Measurements from ENCODE around the gene LTF.

LTF gene

GRCh38 chr3:46400846-46401245 lies 63.9 kb downstream of the LTF start:
- Histone ChIP-seq H3K9me3 (ENCODE audit: low read depth, low read length) (no peaks in the 10 kb centered on the region), H3K36me3 (ENCODE audit: insufficient read depth, low read length) (no peaks in the 10 kb centered on the region), H3K9ac (ENCODE audit: insufficient read length) (no peak overlapping the region), H3K27ac (no peak overlapping the region), H3K4me3 (no peak overlapping the region)
- TF ChIP-seq EZH2 (IDR thresholded peaks at IDR 0.05) = no peak
- TF ChIP-seq POLR2AphosphoS5 (IDR thresholded peaks at IDR 0.05; ENCODE audit: borderline replicate concordance, low read depth, low read length) = no peak
- TF ChIP-seq FOXP2 (optimal IDR thresholded peaks at IDR 0.05; ENCODE audit: control extremely low read depth, extremely low read length, insufficient read depth) = no peak
- no peak for DNase-seq (ENCODE audit: low read depth, low spot score)

GRCh38 chr3:46400000-46400734 lies 64.5 kb downstream of the LTF start:
- no peaks in the 10 kb centered on the region for H3K36me3 ChIP-seq (ENCODE audit: insufficient read depth, low read length)
- no peak for TF ChIP-seq EZH2 (IDR thresholded peaks at IDR 0.05)
- no peak for TF ChIP-seq FOXP2 (optimal IDR thresholded peaks at IDR 0.05; ENCODE audit: control extremely low read depth, extremely low read length, insufficient read depth)
- TF ChIP-seq POLR2AphosphoS5 (IDR thresholded peaks at IDR 0.05; ENCODE audit: borderline replicate concordance, low read depth, low read length) = no peak
- H3K9ac ChIP-seq (ENCODE audit: insufficient read length) = no peak overlapping the region
- no peak for DNase-seq (ENCODE audit: low read depth, low spot score)
- H3K9me3 ChIP-seq (ENCODE audit: low read depth, low read length) = no peaks in the 10 kb centered on the region
- H3K4me3 ChIP-seq = no peak overlapping the region
- no peak overlapping the region for H3K27ac ChIP-seq

- no peak for DNase-seq (ENCODE audit: low read depth, low spot score)
- no peak overlapping the region for H3K4me3 ChIP-seq
- H3K27ac ChIP-seq = no peak overlapping the region
- H3K36me3 ChIP-seq (ENCODE audit: insufficient read depth, low read length) = no peaks in the 10 kb centered on the region
- TF ChIP-seq POLR2AphosphoS5 (IDR thresholded peaks at IDR 0.05; ENCODE audit: borderline replicate concordance, low read depth, low read length) = no peak
- no peak for TF ChIP-seq FOXP2 (optimal IDR thresholded peaks at IDR 0.05; ENCODE audit: control extremely low read depth, extremely low read length, insufficient read depth)
- no peak for TF ChIP-seq EZH2 (IDR thresholded peaks at IDR 0.05)
- H3K9me3 ChIP-seq (ENCODE audit: low read depth, low read length) = no peaks in the 10 kb centered on the region
- H3K9ac ChIP-seq (ENCODE audit: insufficient read length) = no peak overlapping the region
These were observed 65.1 kb downstream of the LTF start for GRCh38 chr3:46399557-46399956.

GRCh38 chr3:46399098-46399497 lies 65.6 kb downstream of the LTF start:
- no peak for DNase-seq (ENCODE audit: low read depth, low spot score)
- Histone ChIP-seq H3K27ac (no peak overlapping the region), H3K4me3 (no peak overlapping the region), H3K9ac (ENCODE audit: insufficient read length) (no peak overlapping the region), H3K36me3 (ENCODE audit: insufficient read depth, low read length) (no peaks in the 10 kb centered on the region), H3K9me3 (ENCODE audit: low read depth, low read length) (no peaks in the 10 kb centered on the region)
- no peak for TF ChIP-seq POLR2AphosphoS5 (IDR thresholded peaks at IDR 0.05; ENCODE audit: borderline replicate concordance, low read depth, low read length)
- no peak for TF ChIP-seq FOXP2 (optimal IDR thresholded peaks at IDR 0.05; ENCODE audit: control extremely low read depth, extremely low read length, insufficient read depth)
- TF ChIP-seq EZH2 (IDR thresholded peaks at IDR 0.05) = no peak

- TF ChIP-seq FOXP2 (optimal IDR thresholded peaks at IDR 0.05; ENCODE audit: control extremely low read depth, extremely low read length, insufficient read depth) (no peak), EZH2 (IDR thresholded peaks at IDR 0.05) (no peak), POLR2AphosphoS5 (IDR thresholded peaks at IDR 0.05; ENCODE audit: borderline replicate concordance, low read depth, low read length) (no peak)
- Histone ChIP-seq H3K9ac (ENCODE audit: insufficient read length) (no peak overlapping the region), H3K27ac (no peak overlapping the region), H3K9me3 (ENCODE audit: low read depth, low read length) (no peaks in the 10 kb centered on the region), H3K4me3 (no peak overlapping the region), H3K36me3 (ENCODE audit: insufficient read depth, low read length) (no peaks in the 10 kb centered on the region)
- DNase-seq (ENCODE audit: low read depth, low spot score) = no peak
These were observed 66.3 kb downstream of the LTF start for GRCh38 chr3:46398186-46398955.

- no peak for TF ChIP-seq FOXP2 (optimal IDR thresholded peaks at IDR 0.05; ENCODE audit: control extremely low read depth, extremely low read length, insufficient read depth)
- TF ChIP-seq EZH2 (IDR thresholded peaks at IDR 0.05) = no peak
- no peak for TF ChIP-seq POLR2AphosphoS5 (IDR thresholded peaks at IDR 0.05; ENCODE audit: borderline replicate concordance, low read depth, low read length)
These were observed 67.6 kb downstream of the LTF start for GRCh38 chr3:46397111-46397510.

GRCh38 chr3:46395766-46396530 lies 68.8 kb downstream of the LTF start:
- Histone ChIP-seq H3K4me3 (no peak overlapping the region), H3K9me3 (ENCODE audit: low read depth, low read length) (no peaks in the 10 kb centered on the region), H3K27ac (no peak overlapping the region), H3K36me3 (ENCODE audit: insufficient read depth, low read length) (no peaks in the 10 kb centered on the region), H3K9ac (ENCODE audit: insufficient read length) (no peak overlapping the region)
- no peak for DNase-seq (ENCODE audit: low read depth, low spot score)
- no peak for TF ChIP-seq FOXP2 (optimal IDR thresholded peaks at IDR 0.05; ENCODE audit: control extremely low read depth, extremely low read length, insufficient read depth)
- TF ChIP-seq POLR2AphosphoS5 (IDR thresholded peaks at IDR 0.05; ENCODE audit: borderline replicate concordance, low read depth, low read length) = no peak
- no peak for TF ChIP-seq EZH2 (IDR thresholded peaks at IDR 0.05)

More at GRCh38 chr3:46397111-46397510, 67.6 kb downstream of the LTF start:
- H3K27ac ChIP-seq = no peak overlapping the region
- H3K9me3 ChIP-seq (ENCODE audit: low read depth, low read length) = no peaks in the 10 kb centered on the region
- no peak overlapping the region for H3K9ac ChIP-seq (ENCODE audit: insufficient read length)
- DNase-seq (ENCODE audit: low read depth, low spot score) = no peak
- H3K36me3 ChIP-seq (ENCODE audit: insufficient read depth, low read length) = no peaks in the 10 kb centered on the region
- H3K4me3 ChIP-seq = no peak overlapping the region

GRCh38 chr3:46395210-46395661 lies 69.5 kb downstream of the LTF start:
- H3K36me3 ChIP-seq (ENCODE audit: insufficient read depth, low read length) = no peaks in the 10 kb centered on the region
- H3K9ac ChIP-seq (ENCODE audit: insufficient read length) = no peak overlapping the region
- no peak for DNase-seq (ENCODE audit: low read depth, low spot score)
- TF ChIP-seq EZH2 (IDR thresholded peaks at IDR 0.05) = no peak
- TF ChIP-seq FOXP2 (optimal IDR thresholded peaks at IDR 0.05; ENCODE audit: control extremely low read depth, extremely low read length, insufficient read depth) = no peak
- TF ChIP-seq POLR2AphosphoS5 (IDR thresholded peaks at IDR 0.05; ENCODE audit: borderline replicate concordance, low read depth, low read length) = no peak
- H3K4me3 ChIP-seq = no peak overlapping the region
- no peaks in the 10 kb centered on the region for H3K9me3 ChIP-seq (ENCODE audit: low read depth, low read length)
- no peak overlapping the region for H3K27ac ChIP-seq

Measured in SK-N-MC (cell line).